Activated CD8-positive, alpha-beta memory T cell treated with anti-CD3 and anti-CD28 coated beads, Interleukin-2, amount 50 U/mL, for 24 hours (primary cell): ENCODE data around the gene LOX.

Source experiments
- DNase-seq: peaks from one replicate; pipeline ENCODE4 v3.0.0-alpha.2; 2020; ENCODE audit errors: extremely low read depth

LOX gene

DNA sequence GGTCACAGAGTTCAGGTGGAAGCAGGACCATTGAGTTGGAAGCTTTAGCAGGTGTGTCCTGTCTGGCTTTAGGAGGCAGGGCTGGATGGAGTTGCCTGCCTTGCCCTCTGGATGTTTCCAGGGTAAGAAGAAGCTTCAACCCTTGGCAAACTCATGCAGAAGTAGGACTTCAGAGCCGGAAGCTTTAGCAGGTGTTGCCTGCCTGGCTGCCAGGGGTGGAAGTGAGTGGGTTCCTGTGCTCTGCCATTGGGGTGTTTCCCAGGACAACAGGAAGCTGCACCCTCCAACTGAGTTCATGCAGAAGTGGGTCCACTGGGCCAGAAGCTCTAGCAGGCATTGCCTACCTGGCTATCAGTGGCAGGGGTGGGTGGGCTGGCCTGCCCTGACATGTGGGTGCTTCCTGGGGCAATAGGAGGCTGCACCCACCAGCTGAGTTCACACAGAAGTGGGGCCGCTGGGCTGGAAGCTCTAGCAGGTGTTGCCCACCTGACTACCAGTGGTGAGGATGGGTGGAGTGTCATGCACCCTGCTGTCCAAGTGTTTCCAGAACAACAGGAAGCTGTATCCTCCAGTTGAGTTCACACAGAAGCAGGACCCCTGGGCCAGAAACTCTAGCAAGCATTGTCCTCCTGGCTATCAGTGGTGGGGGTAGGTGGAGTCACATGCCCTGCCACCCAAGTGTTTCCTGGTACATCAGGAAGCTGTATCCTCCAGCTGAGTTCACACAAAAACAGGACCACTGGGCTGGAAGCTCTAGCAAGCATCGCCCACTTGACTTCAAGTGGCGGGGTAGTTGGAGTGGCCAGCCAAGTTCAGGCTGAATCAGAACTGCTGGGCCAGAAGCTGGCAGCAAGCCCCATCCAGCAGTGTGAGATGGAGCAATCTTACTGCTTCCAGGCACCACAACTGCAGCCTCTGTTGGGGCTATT, 24.6 kb downstream of the LOX start:
- no peak for DNase-seq

- DNase-seq, result no peak
These were observed 26.5 kb downstream of the LOX start for GRCh38 chr5:122051569-122051968.

DNA sequence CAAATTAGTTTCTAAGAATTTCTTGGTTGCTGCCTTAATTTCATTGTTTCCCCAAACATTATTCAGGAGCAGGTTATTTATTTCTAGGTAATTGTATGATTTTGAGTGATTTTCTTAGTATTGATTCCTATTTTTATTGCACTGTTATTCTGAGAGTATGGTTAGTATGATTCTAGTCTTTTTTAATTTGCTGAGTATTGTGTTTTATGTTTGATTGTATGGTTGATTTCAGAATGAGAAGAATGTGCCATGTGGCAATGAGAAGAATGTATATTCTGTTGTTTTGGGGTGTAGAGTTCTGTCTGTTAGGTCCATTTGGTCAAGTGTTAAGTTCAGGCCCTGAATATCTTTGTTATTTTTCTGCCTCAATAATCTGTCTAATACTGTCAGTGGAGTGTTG, 27.1 kb downstream of the LOX start:
- DNase-seq, result no peak

DNA sequence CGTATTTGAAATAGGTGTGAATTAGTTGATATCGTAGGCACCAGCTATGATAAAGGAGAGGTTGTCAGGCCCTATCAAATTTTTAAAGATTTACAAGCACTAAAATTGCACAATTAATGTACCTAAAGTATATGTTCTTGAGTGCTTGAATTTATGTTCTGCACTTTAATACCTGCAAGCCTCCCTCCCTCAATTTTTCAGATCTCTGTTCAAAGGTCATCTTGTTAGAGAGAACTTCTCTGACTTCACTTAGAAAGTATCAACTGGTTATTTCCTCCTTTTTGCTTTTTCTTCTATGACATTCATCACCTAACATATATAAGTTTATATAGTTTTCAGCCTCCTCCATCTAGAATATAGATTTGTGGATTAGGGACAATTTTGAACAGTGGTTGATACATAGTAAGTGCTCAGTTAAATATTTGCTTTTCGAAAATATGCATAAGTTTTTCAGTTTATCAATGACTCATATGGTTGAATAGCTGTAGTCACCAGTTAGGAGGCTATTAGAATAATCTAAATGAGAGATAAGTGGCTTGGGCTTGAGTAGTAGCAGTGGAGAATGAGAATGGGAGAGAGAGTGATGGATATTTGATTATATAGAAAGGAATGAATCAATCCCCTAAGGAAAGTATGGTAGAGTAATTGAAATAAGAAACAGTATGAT, 37.3 kb downstream of the LOX start:
- DNase-seq, result no peak

DNA sequence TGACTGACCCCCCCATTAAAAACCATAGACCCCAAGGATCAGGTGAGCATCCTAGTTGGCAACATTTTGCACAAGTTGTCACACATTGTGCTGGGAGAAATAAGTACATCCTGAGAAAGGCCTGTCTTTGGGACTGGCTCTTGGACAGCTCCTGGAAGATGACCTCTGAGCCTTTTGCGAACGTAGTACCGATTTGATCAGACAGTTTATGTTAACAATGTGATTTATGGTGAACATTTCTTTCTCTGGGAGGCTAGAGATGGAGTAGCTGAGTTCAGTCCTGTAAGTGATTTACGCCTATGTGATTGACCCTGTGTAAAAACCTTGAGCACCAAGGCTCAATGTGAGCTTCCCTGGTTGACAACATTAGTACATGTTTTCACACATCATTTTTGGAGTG, 41.7 kb downstream of the LOX start:
- DNase-seq, result no peak

DNA sequence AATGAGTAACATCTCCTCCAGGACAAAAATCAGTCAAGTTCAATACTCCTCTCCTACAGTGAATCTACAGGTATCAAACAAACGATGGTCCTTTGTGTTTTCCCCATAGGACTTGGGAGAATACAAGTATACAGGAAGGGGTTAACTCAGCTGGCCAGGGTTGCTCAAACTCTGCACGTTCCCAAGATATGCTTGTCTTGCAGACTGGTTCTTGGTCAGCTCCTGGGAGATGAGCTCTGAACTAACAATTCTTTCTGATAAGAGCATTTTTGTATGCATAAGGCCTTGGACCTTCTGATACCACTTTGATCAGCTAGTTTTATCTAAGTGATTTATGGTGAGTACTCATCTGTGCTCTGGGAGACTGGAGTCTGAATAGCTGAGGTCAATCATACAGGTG, 42.1 kb downstream of the LOX start:
- DNase-seq, result no peak

DNA sequence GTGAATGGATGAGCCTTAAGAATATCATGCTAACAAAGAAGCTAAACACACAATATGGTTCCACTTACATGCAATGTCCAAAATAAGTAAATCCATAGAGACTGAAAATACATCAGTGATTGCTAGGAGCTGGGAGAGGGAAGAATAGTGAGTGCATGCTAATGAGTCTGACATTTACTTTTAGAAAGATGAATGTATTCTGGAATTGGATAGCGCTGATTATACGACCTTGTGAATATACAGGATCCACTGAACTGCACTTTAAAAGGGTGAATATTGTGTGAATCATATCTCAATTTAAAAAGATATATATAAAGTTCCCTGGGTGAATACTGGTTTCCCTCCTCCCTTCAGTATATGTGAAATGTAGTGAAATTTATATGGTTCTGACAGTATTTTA, 46.2 kb downstream of the LOX start:
- no peak for DNase-seq

DNA sequence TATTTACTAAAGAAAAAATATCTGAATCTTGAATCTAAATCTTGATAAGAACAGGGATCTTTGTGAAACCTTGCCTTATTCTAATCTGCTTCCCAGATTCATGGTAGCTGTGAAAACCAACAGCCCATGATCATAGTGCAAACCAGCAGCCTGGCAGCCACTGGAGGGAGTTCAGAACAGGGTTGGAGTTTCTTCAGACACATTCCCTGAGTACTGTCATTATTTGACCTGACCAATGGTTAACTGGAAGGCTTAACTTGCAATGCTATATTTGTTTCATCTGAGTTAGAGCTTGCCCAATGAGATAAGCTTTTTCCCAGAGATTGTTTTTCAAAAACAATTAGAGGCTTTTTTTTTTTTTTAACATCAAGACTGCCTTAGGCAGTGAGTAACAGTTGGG, 47.8 kb downstream of the LOX start:
- no peak for DNase-seq

DNA sequence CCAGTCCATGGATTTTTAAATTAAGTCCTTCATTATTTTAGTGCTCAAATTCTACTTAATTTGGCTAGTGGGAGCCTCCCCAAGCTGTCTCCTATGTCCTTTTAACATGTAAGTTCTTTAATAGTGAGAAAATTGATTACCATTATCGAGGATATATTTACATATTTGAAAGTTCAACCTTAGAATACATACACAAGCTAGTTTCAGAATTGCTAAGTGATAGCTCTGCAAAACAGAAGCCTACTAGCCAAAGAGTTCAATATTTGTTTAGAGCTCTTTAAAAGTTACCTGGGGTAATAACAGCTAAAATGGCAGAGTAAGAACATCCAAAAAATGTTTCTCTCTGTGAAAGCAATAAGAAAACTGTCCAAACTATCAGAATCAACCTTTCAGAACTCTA, 48.2 kb downstream of the LOX start:
- no peak for DNase-seq

DNA sequence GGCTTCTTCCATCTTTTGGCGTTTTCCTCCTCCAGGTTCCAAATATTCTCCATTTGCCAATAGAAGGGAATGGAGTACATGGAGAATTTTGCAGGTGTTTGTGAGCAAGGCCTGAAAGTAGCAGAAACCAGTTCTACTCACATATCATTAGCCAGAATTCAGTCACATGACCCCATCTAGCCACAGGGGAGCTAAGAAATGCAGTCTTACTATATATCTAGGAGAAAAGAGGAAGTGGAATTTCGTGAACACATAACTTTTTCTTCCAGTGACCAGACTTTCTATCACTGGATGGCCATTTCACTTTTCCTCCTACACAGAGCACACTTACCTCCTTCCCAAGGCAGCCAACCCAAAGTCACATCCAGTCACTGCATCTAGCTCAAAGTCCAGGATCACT, 55.1 kb downstream of the LOX start:
- no peak for DNase-seq

- no peak for DNase-seq
These were observed 58.0 kb downstream of the LOX start for GRCh38 chr5:122019919-122020590.

GRCh38 chr5:122015471-122015870, 62.6 kb downstream of the LOX start:
- no peak for DNase-seq

DNA sequence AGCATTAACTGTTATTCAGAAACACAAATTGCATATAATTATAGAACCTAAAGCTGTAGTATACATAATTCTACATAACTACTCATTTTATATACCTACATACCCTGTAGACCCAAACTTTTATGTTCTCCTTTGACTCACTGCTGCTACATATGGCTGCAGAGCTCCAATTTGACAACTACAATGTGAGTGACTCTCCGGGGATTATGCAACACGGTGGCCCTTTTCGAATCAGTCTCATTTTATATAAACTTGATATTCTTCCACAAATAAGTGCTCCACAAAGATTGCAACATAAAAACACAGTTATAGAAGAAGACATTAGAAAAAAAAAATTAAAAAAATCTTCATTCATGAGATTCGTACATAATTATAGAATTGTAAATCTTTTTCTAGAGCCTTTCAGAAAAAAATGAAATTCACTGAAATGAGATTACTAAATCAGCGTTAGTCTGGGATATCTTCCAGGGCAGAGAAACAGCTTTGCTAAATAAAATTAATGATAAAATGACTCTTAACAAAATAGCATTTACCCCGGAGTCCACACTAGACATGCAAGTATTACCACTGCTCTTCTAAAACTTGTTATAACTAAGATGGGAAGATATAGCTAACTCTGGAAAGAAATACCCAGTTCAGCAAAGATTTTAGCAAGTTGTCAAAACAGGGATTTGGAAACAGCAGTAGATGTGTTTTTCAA, 63.7 kb downstream of the LOX start:
- no peak for DNase-seq
